Uterus (tissue), 4 donors: ENCODE results near the gene NEDD4L. TPM values are rescaled to one million over a fixed set of nuclear protein-coding genes. Genes with fewer than 3 reads are reported as not detected.

ENCODE experiments used
- DNase-seq, 2 donors: peaks; one replicate each; pipeline ENCODE4 v3.0.0-alpha.2; 2019 to 2020
- H3K27ac ChIP-seq, 2 donors: fragments of 200-600 bp; sonication (generic); 1 replicate in 1 of 2; 2 replicates in 1 of 2; pipeline ENCODE4 v1.5.1; 2016 to 2018
- H3K27me3 ChIP-seq, 2 donors: fragments of 200-600 bp; sonication (generic); one replicate each; pipeline ENCODE4 v1.5.1; 2018 to 2019; ENCODE audit warnings: control low read depth in 1 of 2
- H3K36me3 ChIP-seq, 2 donors: fragments of 200-600 bp; sonication (generic); one replicate each; pipeline ENCODE4 v1.5.1; 2019; ENCODE audit warnings: control low read depth in 1 of 2
- H3K4me1 ChIP-seq, 2 donors: fragments of 200-600 bp; sonication (generic); one replicate each; pipeline ENCODE4 v1.5.1; 2018 to 2019; ENCODE audit warnings: control low read depth in 1 of 2
- H3K4me3 ChIP-seq, 2 donors: fragments of 200-600 bp; sonication (generic); 1 replicate in 1 of 2; 2 replicates in 1 of 2; pipeline ENCODE4 v1.5.1; 2018 to 2019; ENCODE audit warnings: mild to moderate bottlenecking in 1 of 2
- H3K9me3 ChIP-seq, 2 donors: fragments of 200-600 bp; sonication (generic); one replicate each; pipeline ENCODE4 v1.5.1; 2019; ENCODE audit warnings: control low read depth in 1 of 2
- CTCF ChIP-seq, 4 experiments: fragments of 200-600 bp in 2 of 4; fragments of 450-650 bp in 2 of 4; sonication (generic) in 2 of 4; IDR thresholded peaks; one replicate each; pipeline ENCODE4 v1.5.1; 2016 to 2019; ENCODE audit warnings: antibody characterized with exemption in 4 of 4, mild to moderate bottlenecking in 2 of 4, moderate library complexity in 1 of 4
- POLR2A ChIP-seq, 2 donors: fragments of 450-650 bp; IDR thresholded peaks; one replicate each; pipeline ENCODE4 v1.6.1; 2016; ENCODE audit warnings: antibody characterized with exemption in 2 of 2, mild to moderate bottlenecking in 1 of 2, moderate library complexity in 1 of 2
- intact Hi-C: fragments of 100-400 bp; cut with DNase I; formaldehyde crosslinking; loops from one replicate; pipeline ENCODE4 v1.15.1; 2023; ENCODE audit warnings: low total_unique reads
- total RNA-seq, 4 donors: library from RNA; depleted of rRNA in 3 of 4; stranded (reverse); fragments of >200 nt in 3 of 4; gene quantifications; one replicate each; pipeline versions ENCODE4 v1.1.0 to v1.2.4, GENCODE V29; 2014 to 2023
- donor health status: DM: yes; HTN: yes; CAD: no.

Gene NEDD4L
- total RNA-seq, 4 donors from 2014 or later: 6.2 to 45.9 (median 32.3) TPM

- no peak for DNase-seq
- TF ChIP-seq CTCF (IDR thresholded peaks at IDR 0.05) (no peak), POLR2A (IDR thresholded peaks at IDR 0.05) (no peak)
- no peaks in the 10 kb centered on the region for H3K4me1 ChIP-seq
- no peaks in the 10 kb centered on the region for H3K36me3 ChIP-seq
- no peak overlapping the region for H3K27ac ChIP-seq
- H3K4me3 ChIP-seq: no peak overlapping the region
- intact Hi-C loops: no loop called here
- no peaks in the 10 kb centered on the region for H3K27me3 ChIP-seq
- H3K9me3 ChIP-seq: no peaks in the 10 kb centered on the region
These were observed 39.7 kb upstream of the NEDD4L start for GRCh38 chr18:58004317-58004716.

- Histone ChIP-seq H3K4me3 (no peak overlapping the region), H3K4me1 (no peaks in the 10 kb centered on the region), H3K36me3 (no peaks in the 10 kb centered on the region), H3K9me3 (no peaks in the 10 kb centered on the region), H3K27ac (no peak overlapping the region), H3K27me3 (no peaks in the 10 kb centered on the region)
- intact Hi-C loops: no loop called here
- DNase-seq: no peak
- TF ChIP-seq POLR2A (IDR thresholded peaks at IDR 0.05) (no peak), CTCF (IDR thresholded peaks at IDR 0.05) (no peak)
These were observed 39.0 kb upstream of the NEDD4L start for GRCh38 chr18:58005011-58005410.

- H3K27ac ChIP-seq: no peak overlapping the region
- H3K9me3 ChIP-seq: no peaks in the 10 kb centered on the region
- no peak for DNase-seq
- TF ChIP-seq CTCF (IDR thresholded peaks at IDR 0.05): no peak
- no peak for TF ChIP-seq POLR2A (IDR thresholded peaks at IDR 0.05)
- H3K4me1 ChIP-seq: no peaks in the 10 kb centered on the region
- H3K4me3 ChIP-seq: no peak overlapping the region
- no peaks in the 10 kb centered on the region for H3K27me3 ChIP-seq
- intact Hi-C loops: no loop called here
- no peaks in the 10 kb centered on the region for H3K36me3 ChIP-seq
These were observed 38.0 kb upstream of the NEDD4L start for GRCh38 chr18:58005885-58006523.

- H3K4me3 ChIP-seq: no peak overlapping the region
- H3K4me1 ChIP-seq: no peaks in the 10 kb centered on the region
- no peaks in the 10 kb centered on the region for H3K36me3 ChIP-seq
- H3K27ac ChIP-seq: no peak overlapping the region
- no peak for DNase-seq
- H3K9me3 ChIP-seq: no peaks in the 10 kb centered on the region
- intact Hi-C loops: no loop called here
- H3K27me3 ChIP-seq: no peaks in the 10 kb centered on the region
- TF ChIP-seq POLR2A (IDR thresholded peaks at IDR 0.05) (no peak), CTCF (IDR thresholded peaks at IDR 0.05) (no peak)
These were observed 34.9 kb upstream of the NEDD4L start for GRCh38 chr18:58009166-58009565.

GRCh38 chr18:58010265-58010664 is 33.8 kb upstream of the NEDD4L start:
- Histone ChIP-seq H3K27ac (no peak overlapping the region), H3K4me1 (no peaks in the 10 kb centered on the region), H3K9me3 (no peaks in the 10 kb centered on the region), H3K4me3 (no peak overlapping the region), H3K27me3 (no peaks in the 10 kb centered on the region), H3K36me3 (no peaks in the 10 kb centered on the region)
- TF ChIP-seq POLR2A (IDR thresholded peaks at IDR 0.05): no peak
- TF ChIP-seq CTCF (IDR thresholded peaks at IDR 0.05): no peak
- no peak for DNase-seq
- intact Hi-C loops: no loop called here
